ENCODE results near the gene PHLDB1. TPM values are rescaled to one million over a fixed set of nuclear protein-coding genes. Genes with fewer than 3 reads are reported as not detected.

Gene PHLDB1
- total and polyA plus RNA-seq, 2 donors = 54.0 to 112 TPM

Small RNA genes lying within 50 kb of the gene (small RNA-seq; reads per million reads assigned to genes)
- gene RNU6-1157P (not detected), gene RNU6-376P (not detected)

Other genes starting within 250 kb of the PHLDB1 start
- gene UBE4A, start 248.0 kb upstream of the PHLDB1 start, total RNA-seq = 54.2 TPM
- gene UBE4A, start 248.0 kb upstream of the PHLDB1 start, polyA plus RNA-seq = 19.7 TPM
- gene ATP5MG, start 206.0 kb upstream of the PHLDB1 start, total RNA-seq = 70.1 TPM
- 210 TPM for gene ATP5MG, start 206.0 kb upstream of the PHLDB1 start, polyA plus RNA-seq
- 82.4 TPM for gene KMT2A, start 171.1 kb upstream of the PHLDB1 start, total RNA-seq
- gene KMT2A, start 171.1 kb upstream of the PHLDB1 start, polyA plus RNA-seq = 19.6 TPM
- gene TTC36, start 80.1 kb upstream of the PHLDB1 start, total RNA-seq = not detected
- gene TTC36, start 80.1 kb upstream of the PHLDB1 start, polyA plus RNA-seq = 0.49 TPM
- gene TMEM25, start 76.4 kb upstream of the PHLDB1 start, total RNA-seq = 14.1 TPM
- gene TMEM25, start 76.4 kb upstream of the PHLDB1 start, polyA plus RNA-seq = 23.9 TPM
- gene IFT46, start 41.7 kb upstream of the PHLDB1 start, total RNA-seq = 26.1 TPM
- gene IFT46, start 41.7 kb upstream of the PHLDB1 start, polyA plus RNA-seq = 25.1 TPM
- gene ARCN1, start 35.2 kb upstream of the PHLDB1 start, total RNA-seq = 141 TPM
- 90.2 TPM for gene ARCN1, start 35.2 kb upstream of the PHLDB1 start, polyA plus RNA-seq
- gene TREH, start 72.0 kb downstream of the PHLDB1 start, total RNA-seq = not detected
- gene TREH, start 72.0 kb downstream of the PHLDB1 start, polyA plus RNA-seq = 1.0 TPM
- gene DDX6, start 183.5 kb downstream of the PHLDB1 start, total RNA-seq = 212 TPM
- 33.3 TPM for gene DDX6, start 183.5 kb downstream of the PHLDB1 start, polyA plus RNA-seq

Data from urinary bladder (tissue), 2 donors.